ENCODE data around the gene ZCCHC7. TPM values are rescaled to one million over a fixed set of nuclear protein-coding genes. Genes with fewer than 3 reads are reported as not detected.

ZCCHC7 gene
- total and polyA plus RNA-seq, 2 experiments from 2014 or later = 29.8 to 38.8 TPM

- Histone ChIP-seq H3K4me3 (no peak overlapping the region), H3K9me2 (ENCODE audit: insufficient read depth) (no peaks in the 10 kb centered on the region), H3K36me3 (ENCODE audit: insufficient read depth) (peaks cover 7% of the 10 kb centered on the region; the same call in 1 of the 2 replicates), H3K4me1 (ENCODE audit: insufficient read depth) (peaks cover 11% of the 10 kb centered on the region; the same call in 1 of the 2 replicates), H4K20me1 (replicated peaks; ENCODE audit: insufficient read depth) (peaks cover 33% of the 10 kb centered on the region; the same call in 1 of the 2 replicates), H2AFZ (no peak overlapping the region), H3F3A (replicated peaks; ENCODE audit: low read depth) (no peaks in the 10 kb centered on the region; the same call in 1 of the 2 replicates), H3K79me2 (replicated peaks; ENCODE audit: insufficient read depth) (peaks cover 95% of the 10 kb centered on the region), H3K27me3 (ENCODE audit: insufficient read depth) (no peaks in the 10 kb centered on the region), H3K27ac (ENCODE audit: low read depth) (no peak overlapping the region), H3K4me2 (no peak overlapping the region)
- no peak for DNase-seq (ENCODE audit: low spot score)
- H3K9me3 Mint-ChIP-seq = no peaks in the 10 kb centered on the region
- peaks cover 17% of the 10 kb centered on the region for H3K4me1 Mint-ChIP-seq
- no peak overlapping the region for H3K27ac Mint-ChIP-seq
- no peak for ATAC-seq
- no peaks in the 10 kb centered on the region for H3K27me3 Mint-ChIP-seq (ENCODE audit: insufficient read depth, low read depth, poor library complexity)
- H3K36me3 Mint-ChIP-seq (ENCODE audit: low read depth) = peaks cover 3% of the 10 kb centered on the region; the same call in 1 of the 3 replicates
- TF ChIP-seq ETS1 (IDR thresholded peaks at IDR 0.05) (no peak), CREB1 (CRISPR knock-in tag; IDR thresholded peaks at IDR 0.05; ENCODE audit: low read depth) (no peak), EZH2phosphoT487 (IDR thresholded peaks at IDR 0.05; ENCODE audit: unreplicated experiment) (no peak), ZNF331 (CRISPR knock-in tag; IDR thresholded peaks at IDR 0.05; ENCODE audit: low read depth) (no peak), ZNF462 (CRISPR knock-in tag; IDR thresholded peaks at IDR 0.05) (no peak), JUNB (IDR thresholded peaks at IDR 0.05; ENCODE audit: unreplicated experiment) (no peak), POLR2AphosphoS5 (IDR thresholded peaks at IDR 0.05; ENCODE audit: low read depth) (no peak), STAT1 (IDR thresholded peaks at IDR 0.05; ENCODE audit: unreplicated experiment) (no peak), REST (IDR thresholded peaks at IDR 0.05; ENCODE audit: unreplicated experiment) (no peak), ZNF114 (CRISPR knock-in tag; IDR thresholded peaks at IDR 0.05) (no peak), NANOG (IDR thresholded peaks at IDR 0.05; ENCODE audit: borderline replicate concordance) (no peak), EZH2 (IDR thresholded peaks at IDR 0.05; ENCODE audit: low read depth, unreplicated experiment) (no peak), CTCF (conservative IDR thresholded peaks at IDR 0.05; ENCODE audit: low read depth in 2 of 2) (no peak)
- H3K4me3 Mint-ChIP-seq = no peak overlapping the region
Observed at GRCh38 chr9:37126214-37126788, 5.9 kb downstream of the ZCCHC7 start.
